T-helper 1 cell (primary cell): Measurements from ENCODE around the gene ILF2.
A peak's percentile ranks its signal among the peaks of the same experiment; 100 is the strongest.
"Not testable (repeated sequence)": the region's sequence is repeated elsewhere in the genome, so short reads cannot be mapped to it uniquely, and the experiment has no call there.

Experiments
- DNase-seq, 5 donors: peaks; one replicate each; pipeline ENCODE4 v3.0.0-alpha.2; 2012 to 2020

ILF2 gene

GRCh38 chr1:153649137-153649862 lies 21.5 kb downstream of the ILF2 start:
- DNase-seq: no peak

GRCh38 chr1:153648000-153648643 lies 22.7 kb downstream of the ILF2 start:
- no peak for DNase-seq

- no peak for DNase-seq
These were observed 23.5 kb downstream of the ILF2 start for GRCh38 chr1:153647346-153647714.

GRCh38 chr1:153646672-153647345 lies 24.0 kb downstream of the ILF2 start:
- no peak for DNase-seq

- DNase-seq: no peak
These were observed 27.0 kb downstream of the ILF2 start for GRCh38 chr1:153643816-153644215.

- no peak for DNase-seq
These were observed 27.7 kb downstream of the ILF2 start for GRCh38 chr1:153643100-153643499.

GRCh38 chr1:153642161-153642560 lies 28.6 kb downstream of the ILF2 start:
- no peak for DNase-seq

GRCh38 chr1:153640861-153641260 lies 29.9 kb downstream of the ILF2 start:
- DNase-seq: no peak

- DNase-seq: not testable (repeated sequence)
These were observed 30.6 kb downstream of the ILF2 start for GRCh38 chr1:153640213-153640612.

GRCh38 chr1:153639280-153639679 lies 31.5 kb downstream of the ILF2 start:
- no peak for DNase-seq

- DNase-seq: no peak
These were observed 32.5 kb downstream of the ILF2 start for GRCh38 chr1:153638261-153638660.

- DNase-seq: no peak
These were observed 34.5 kb downstream of the ILF2 start for GRCh38 chr1:153636312-153636711.

GRCh38 chr1:153635872-153636271 lies 34.9 kb downstream of the ILF2 start:
- no peak for DNase-seq

- peak; percentile 85 to 98 (median 91) for DNase-seq
These were observed 36.8 kb downstream of the ILF2 start, which contains the start of gene CHTOP for GRCh38 chr1:153633754-153634665. CHTOP (plus strand) TSS chr1:153634066; CDS start chr1:153636589, 2,523 bp downstream.

GRCh38 chr1:153633161-153633753 lies 37.5 kb downstream of the ILF2 start:
- no peak for DNase-seq

GRCh38 chr1:153631047-153632022 lies 39.5 kb downstream of the ILF2 start:
- DNase-seq: no peak

GRCh38 chr1:153630384-153630783 lies 40.4 kb downstream of the ILF2 start:
- no peak for DNase-seq

GRCh38 chr1:153629971-153630370 lies 40.8 kb downstream of the ILF2 start:
- DNase-seq: no peak

GRCh38 chr1:153629343-153629665 lies 41.5 kb downstream of the ILF2 start:
- no peak for DNase-seq

- no peak for DNase-seq
These were observed 42.0 kb downstream of the ILF2 start for GRCh38 chr1:153628638-153629342.
